Erythroblast (primary cell): ENCODE data around the gene TMOD3.

Experiments used
- GATA1 ChIP-seq: IDR thresholded peaks from 2 replicates; pipeline ENCODE4 v1.6.1; 2011; ENCODE audit warnings: low read depth, mild to moderate bottlenecking, control low read depth, low read length, moderate library complexity
- POLR2A ChIP-seq: IDR thresholded peaks from 2 replicates; pipeline ENCODE4 v1.6.1; 2011; ENCODE audit warnings: mild to moderate bottlenecking, low read length

DNA sequence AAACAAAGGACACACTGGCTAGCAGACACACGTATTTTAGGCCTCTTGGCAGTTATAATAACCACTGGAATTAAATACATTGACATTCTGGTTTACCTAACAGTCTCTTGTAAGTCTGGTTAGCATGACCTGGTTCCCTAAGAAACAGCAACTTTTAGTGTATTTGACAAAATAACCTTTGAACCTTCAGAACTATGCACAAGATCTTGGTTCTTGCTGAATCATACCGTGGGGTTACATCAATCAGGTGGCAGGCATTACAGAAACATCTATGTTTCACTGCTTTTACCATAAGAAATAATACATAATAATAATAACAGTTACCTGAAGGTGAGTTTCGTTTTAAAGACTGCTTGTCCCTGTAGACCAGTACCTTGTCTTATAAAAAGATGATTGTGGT lies 123.4 kb downstream of the TMOD3 start:
- TF ChIP-seq POLR2A (no peak), GATA1 (no peak)
